GF-D8 (cell line): ENCODE measurements around the gene RHOD.

ENCODE experiments used
- DNase-seq: peaks from one replicate; lab custom pipeline; 2025; lab: John Stamatoyannopoulos, UW

The RHOD gene

DNA sequence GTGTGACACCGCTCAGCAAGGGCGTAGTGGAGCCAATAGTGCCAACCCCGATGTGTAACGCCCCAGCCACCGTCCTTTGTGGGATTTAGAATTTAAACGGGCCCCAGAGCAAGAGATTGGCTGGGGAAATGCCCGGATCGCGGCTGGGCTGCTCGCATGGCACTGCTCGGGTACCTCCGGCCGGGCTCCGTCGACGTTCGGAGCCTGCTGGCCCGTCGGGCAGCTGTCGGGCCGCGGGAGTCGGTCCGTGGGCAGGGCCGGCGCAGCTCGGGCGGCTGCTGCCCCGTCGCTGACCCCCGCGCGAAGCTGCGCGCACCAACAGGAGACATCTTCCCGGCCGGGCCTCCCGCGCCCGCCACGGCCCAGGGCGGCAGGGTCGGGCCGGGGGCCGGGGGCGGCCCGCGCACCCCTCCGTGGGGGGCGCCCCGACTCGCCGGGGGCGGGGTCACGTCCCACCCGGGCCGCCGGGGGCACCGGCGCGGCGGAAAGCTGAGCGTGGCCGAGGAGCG is 61.1 kb downstream of the RHOD start:
- no peak for DNase-seq

GRCh38 chr11:67118181-67118766 is 61.6 kb downstream of the RHOD start:
- DNase-seq: no peak

DNA sequence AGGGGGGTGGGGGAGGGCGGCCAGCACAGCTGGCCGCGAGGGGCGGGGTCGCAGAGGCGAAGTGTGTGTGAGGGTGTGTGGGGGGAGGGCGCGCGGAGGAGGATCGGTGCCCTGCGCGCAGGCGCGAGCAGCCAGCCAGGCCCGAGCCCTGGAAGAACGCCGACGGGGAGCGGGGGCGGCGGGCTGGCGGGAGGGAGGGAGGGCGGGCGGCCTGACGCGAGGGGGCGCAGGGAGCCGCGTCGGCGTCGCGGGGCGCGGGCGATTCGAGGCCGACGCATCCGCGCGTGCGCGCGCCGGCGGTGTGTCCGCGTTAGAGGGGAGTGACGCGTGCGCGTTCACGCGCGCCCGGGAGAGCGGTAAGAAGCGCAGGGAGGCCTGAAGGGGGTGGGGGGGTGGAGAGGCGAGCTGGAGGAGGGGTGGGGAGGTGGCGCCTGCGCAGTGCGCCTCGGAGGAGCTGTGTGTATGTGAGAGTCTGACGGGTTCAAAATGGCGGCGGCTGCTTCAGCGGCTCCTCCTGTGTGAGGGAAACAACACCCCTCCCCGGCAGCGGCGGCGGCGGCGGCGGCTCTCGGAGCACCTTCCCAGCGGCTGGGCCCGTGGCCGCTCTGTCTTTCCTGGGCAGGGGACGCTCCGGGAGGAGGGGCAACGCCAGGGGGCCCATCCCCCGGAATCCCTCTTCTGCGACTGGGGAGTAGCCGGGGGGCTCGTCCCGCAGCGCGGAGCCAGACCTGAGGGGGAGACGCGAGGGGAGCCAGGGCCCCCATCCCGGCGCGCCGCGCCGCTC is 62.3 kb downstream of the RHOD start, which contains the start of gene KDM2A:
KDM2A (plus strand) TSS at position 463 of the 784 bp plus-strand sequence. CDS start 2,054 bp downstream, outside the sequence.
- peak; percentile 90 for DNase-seq

DNA sequence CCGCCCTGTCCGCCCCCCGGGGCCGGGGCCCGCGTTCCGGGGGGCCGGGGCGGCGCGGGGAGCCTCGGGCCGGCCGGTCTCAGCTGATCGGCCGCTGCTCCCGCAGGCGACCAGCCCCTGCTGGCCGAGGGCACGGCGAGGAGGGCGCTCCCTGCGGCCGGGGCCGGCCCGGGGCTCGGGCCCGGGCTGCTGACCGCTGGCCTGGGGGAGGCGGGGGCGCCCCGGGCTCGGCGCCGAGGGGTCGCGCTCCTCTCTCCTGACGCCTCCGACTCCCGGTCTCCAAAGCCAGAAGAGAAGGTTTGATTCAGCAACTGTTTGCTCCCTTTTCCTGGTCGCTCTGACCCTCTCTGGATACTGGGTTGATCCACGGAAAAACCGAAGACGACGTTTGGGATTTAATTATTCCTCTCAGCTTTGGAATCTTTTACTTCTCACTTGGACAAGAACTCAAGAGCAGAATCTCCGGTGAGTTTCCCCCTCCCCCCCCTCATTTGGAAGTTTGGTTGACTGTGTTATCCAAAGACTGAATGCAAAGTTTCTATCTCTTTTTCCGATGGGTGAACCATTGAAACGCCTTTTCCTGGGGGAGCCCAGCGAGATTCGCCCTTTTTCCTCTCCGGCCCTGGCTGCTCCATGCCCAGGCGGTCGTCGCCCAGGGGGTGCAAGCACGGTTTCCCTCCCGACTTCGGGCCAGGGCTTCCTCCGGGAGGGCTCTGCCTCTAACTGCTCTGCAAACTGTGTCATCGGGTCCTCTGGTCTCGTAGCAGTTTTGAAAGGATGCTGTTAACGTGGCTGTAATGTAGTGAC is 63.1 kb downstream of the RHOD start:
- no peak for DNase-seq

GRCh38 chr11:67120456-67120855 is 63.8 kb downstream of the RHOD start:
- DNase-seq: no peak

GRCh38 chr11:67120881-67121710 is 64.4 kb downstream of the RHOD start:
- peak; percentile 69 for DNase-seq
